ENCODE results near the gene FAM9A.

The FAM9A gene

DNA sequence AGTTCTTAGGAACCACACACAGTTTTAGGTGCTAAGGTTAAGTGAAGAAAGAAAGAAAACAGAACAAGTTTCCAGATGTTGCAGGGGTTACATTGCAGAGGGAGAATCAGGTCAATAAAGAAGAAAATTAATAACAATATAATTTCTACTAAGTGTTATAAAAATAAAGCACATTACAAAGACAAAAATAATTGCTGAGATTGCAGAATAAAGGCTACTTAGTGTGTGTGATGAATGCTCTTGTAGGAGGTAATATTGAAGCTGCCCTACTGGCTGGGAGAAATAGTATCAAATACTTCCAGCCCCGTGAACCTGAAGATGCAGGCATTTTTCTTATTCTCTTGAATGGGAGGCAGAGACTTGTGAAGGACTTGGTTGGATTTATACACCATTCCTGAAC lies 33.2 kb upstream of the FAM9A start:
- Histone ChIP-seq H3K27me3 (ENCODE audit: control insufficient read depth, insufficient read depth, low read length) (no peaks in the 10 kb centered on the region), H3K4me3 (ENCODE audit: low read length) (no peak overlapping the region), H3K9ac (ENCODE audit: low read depth, low read length) (no peak overlapping the region), H3K4me2 (ENCODE audit: low read length) (no peak overlapping the region), H3K9me3 (replicated peaks; ENCODE audit: low read length) (no peaks in the 10 kb centered on the region), H3K4me1 (ENCODE audit: control insufficient read depth, insufficient read depth, low read length) (no peaks in the 10 kb centered on the region), H3K36me3 (ENCODE audit: insufficient read depth, low read length) (no peaks in the 10 kb centered on the region)

- Histone ChIP-seq H3K36me3 (ENCODE audit: insufficient read depth, low read length) (no peaks in the 10 kb centered on the region), H3K4me2 (ENCODE audit: low read length) (no peak overlapping the region), H3K4me1 (ENCODE audit: control insufficient read depth, insufficient read depth, low read length) (no peaks in the 10 kb centered on the region), H3K9ac (ENCODE audit: low read depth, low read length) (no peak overlapping the region), H3K27me3 (ENCODE audit: control insufficient read depth, insufficient read depth, low read length) (no peaks in the 10 kb centered on the region), H3K4me3 (ENCODE audit: low read length) (no peak overlapping the region), H3K9me3 (replicated peaks; ENCODE audit: low read length) (no peaks in the 10 kb centered on the region)
Observed at GRCh38 chrX:8832582-8833378, 31.6 kb upstream of the FAM9A start.

- H3K4me1 ChIP-seq (ENCODE audit: control insufficient read depth, insufficient read depth, low read length), result no peaks in the 10 kb centered on the region
- H3K4me3 ChIP-seq (ENCODE audit: low read length), result no peak overlapping the region
- no peak overlapping the region for H3K4me2 ChIP-seq (ENCODE audit: low read length)
- no peaks in the 10 kb centered on the region for H3K9me3 ChIP-seq (replicated peaks; ENCODE audit: low read length)
- no peaks in the 10 kb centered on the region for H3K27me3 ChIP-seq (ENCODE audit: control insufficient read depth, insufficient read depth, low read length)
- H3K36me3 ChIP-seq (ENCODE audit: insufficient read depth, low read length), result no peaks in the 10 kb centered on the region
- no peak overlapping the region for H3K9ac ChIP-seq (ENCODE audit: low read depth, low read length)
Observed at GRCh38 chrX:8823698-8824097, 22.5 kb upstream of the FAM9A start.

- no peak overlapping the region for H3K9ac ChIP-seq (ENCODE audit: low read depth, low read length)
- H3K4me3 ChIP-seq (ENCODE audit: low read length), result no peak overlapping the region
- no peaks in the 10 kb centered on the region for H3K4me1 ChIP-seq (ENCODE audit: control insufficient read depth, insufficient read depth, low read length)
Observed at GRCh38 chrX:8822002-8822401, 20.8 kb upstream of the FAM9A start.

GRCh38 chrX:8820910-8821527 lies 19.8 kb upstream of the FAM9A start:
- no peak overlapping the region for H3K4me2 ChIP-seq (ENCODE audit: low read length)
- no peak overlapping the region for H3K9ac ChIP-seq (ENCODE audit: low read depth, low read length)
- no peak overlapping the region for H3K4me3 ChIP-seq (ENCODE audit: low read length)
- no peaks in the 10 kb centered on the region for H3K36me3 ChIP-seq (ENCODE audit: insufficient read depth, low read length)
- no peaks in the 10 kb centered on the region for H3K27me3 ChIP-seq (ENCODE audit: control insufficient read depth, insufficient read depth, low read length)
- no peaks in the 10 kb centered on the region for H3K9me3 ChIP-seq (replicated peaks; ENCODE audit: low read length)
- no peaks in the 10 kb centered on the region for H3K4me1 ChIP-seq (ENCODE audit: control insufficient read depth, insufficient read depth, low read length)

More at GRCh38 chrX:8822002-8822401, 20.8 kb upstream of the FAM9A start:
- Histone ChIP-seq H3K36me3 (ENCODE audit: insufficient read depth, low read length) (no peaks in the 10 kb centered on the region), H3K9me3 (replicated peaks; ENCODE audit: low read length) (no peaks in the 10 kb centered on the region), H3K4me2 (ENCODE audit: low read length) (no peak overlapping the region), H3K27me3 (ENCODE audit: control insufficient read depth, insufficient read depth, low read length) (no peaks in the 10 kb centered on the region)

DNA sequence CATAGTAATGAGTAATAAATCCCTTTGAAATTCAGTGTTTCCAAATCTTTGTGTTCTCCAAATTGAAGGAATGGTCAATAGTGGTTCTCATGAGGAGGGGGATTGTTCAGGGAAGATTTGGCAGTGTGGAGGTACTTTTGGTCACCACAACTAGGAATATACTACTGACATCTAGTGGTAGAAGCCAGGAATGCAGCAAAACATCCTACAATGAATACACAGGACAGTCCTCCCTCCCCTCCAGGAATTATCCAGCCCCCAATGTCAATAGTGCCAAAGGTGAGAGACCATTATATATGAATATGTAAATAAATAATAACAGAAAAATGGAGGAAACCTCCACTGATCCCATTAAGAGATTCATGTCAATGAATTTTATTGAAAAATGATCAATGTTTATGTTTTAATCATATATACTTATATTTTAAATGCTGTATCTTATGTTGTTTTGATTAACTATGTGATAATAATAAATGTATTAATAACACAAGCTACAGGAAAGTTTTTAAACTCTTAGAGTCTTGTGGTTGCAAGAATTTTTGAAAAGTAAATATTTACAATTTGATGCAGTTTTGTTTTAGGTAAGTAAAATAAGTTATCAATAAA lies 14.4 kb upstream of the FAM9A start:
- Histone ChIP-seq H3K27me3 (ENCODE audit: control insufficient read depth, insufficient read depth, low read length) (no peaks in the 10 kb centered on the region), H3K9me3 (replicated peaks; ENCODE audit: low read length) (no peaks in the 10 kb centered on the region), H3K36me3 (ENCODE audit: insufficient read depth, low read length) (no peaks in the 10 kb centered on the region), H3K9ac (ENCODE audit: low read depth, low read length) (no peak overlapping the region), H3K4me1 (ENCODE audit: control insufficient read depth, insufficient read depth, low read length) (no peaks in the 10 kb centered on the region), H3K4me3 (ENCODE audit: low read length) (no peak overlapping the region), H3K4me2 (ENCODE audit: low read length) (no peak overlapping the region)

GRCh38 chrX:8813036-8813435 lies 11.9 kb upstream of the FAM9A start:
- Histone ChIP-seq H3K27me3 (ENCODE audit: control insufficient read depth, insufficient read depth, low read length) (no peaks in the 10 kb centered on the region), H3K4me3 (ENCODE audit: low read length) (no peak overlapping the region), H3K4me1 (ENCODE audit: control insufficient read depth, insufficient read depth, low read length) (no peaks in the 10 kb centered on the region), H3K9ac (ENCODE audit: low read depth, low read length) (no peak overlapping the region), H3K36me3 (ENCODE audit: insufficient read depth, low read length) (no peaks in the 10 kb centered on the region), H3K4me2 (ENCODE audit: low read length) (no peak overlapping the region), H3K9me3 (replicated peaks; ENCODE audit: low read length) (no peaks in the 10 kb centered on the region)

- Histone ChIP-seq H3K9ac (ENCODE audit: low read depth, low read length) (no peak overlapping the region), H3K36me3 (ENCODE audit: insufficient read depth, low read length) (no peaks in the 10 kb centered on the region), H3K9me3 (replicated peaks; ENCODE audit: low read length) (no peaks in the 10 kb centered on the region), H3K4me1 (ENCODE audit: control insufficient read depth, insufficient read depth, low read length) (no peaks in the 10 kb centered on the region), H3K4me2 (ENCODE audit: low read length) (no peak overlapping the region), H3K4me3 (ENCODE audit: low read length) (no peak overlapping the region), H3K27me3 (ENCODE audit: control insufficient read depth, insufficient read depth, low read length) (no peaks in the 10 kb centered on the region)
Observed at GRCh38 chrX:8811611-8812010, 10.4 kb upstream of the FAM9A start.

DNA sequence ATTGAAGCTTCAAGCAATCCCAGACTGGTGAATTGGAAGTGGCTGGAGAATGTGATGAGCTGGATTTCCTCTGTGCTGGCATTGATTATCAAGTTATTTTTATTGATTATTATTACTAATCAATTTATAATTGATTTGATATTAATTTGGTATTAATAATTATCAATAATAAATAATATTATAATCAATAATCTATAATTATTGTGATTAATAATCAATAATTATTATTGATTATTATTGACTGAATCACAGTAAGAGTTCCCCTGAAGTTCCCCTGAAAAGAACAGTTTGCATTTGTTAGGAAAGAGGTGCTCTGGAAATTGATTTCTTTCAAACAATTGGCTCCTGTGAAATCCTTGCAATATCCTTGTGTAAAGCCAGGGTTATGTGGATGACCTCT lies 7.5 kb upstream of the FAM9A start:
- Histone ChIP-seq H3K27me3 (ENCODE audit: control insufficient read depth, insufficient read depth, low read length) (no peaks in the 10 kb centered on the region), H3K9ac (ENCODE audit: low read depth, low read length) (no peak overlapping the region), H3K4me1 (ENCODE audit: control insufficient read depth, insufficient read depth, low read length) (no peaks in the 10 kb centered on the region), H3K4me3 (ENCODE audit: low read length) (no peak overlapping the region), H3K4me2 (ENCODE audit: low read length) (no peak overlapping the region), H3K9me3 (replicated peaks; ENCODE audit: low read length) (no peaks in the 10 kb centered on the region), H3K36me3 (ENCODE audit: insufficient read depth, low read length) (no peaks in the 10 kb centered on the region)

DNA sequence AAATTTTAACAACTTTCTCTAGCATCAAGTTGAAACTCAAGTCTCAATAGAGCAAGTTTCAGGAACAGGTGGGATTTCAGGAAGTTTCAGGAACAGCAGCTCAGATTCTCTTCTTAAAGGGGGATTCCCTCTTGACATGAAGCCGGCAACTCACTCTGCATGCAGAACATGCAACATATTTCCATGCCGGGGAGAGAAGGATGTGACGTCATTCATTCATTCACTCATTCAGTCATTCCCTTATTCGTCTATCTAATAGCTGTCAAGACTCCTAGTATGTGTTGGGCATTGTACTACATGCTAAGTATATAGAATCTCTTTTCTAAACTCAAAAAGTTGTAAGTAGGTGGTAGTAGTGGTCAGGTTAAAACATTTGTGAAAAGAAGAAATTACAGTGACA lies 4.8 kb upstream of the FAM9A start:
- no peaks in the 10 kb centered on the region for H3K9me3 ChIP-seq (replicated peaks; ENCODE audit: low read length)
- no peaks in the 10 kb centered on the region for H3K27me3 ChIP-seq (ENCODE audit: control insufficient read depth, insufficient read depth, low read length)
- no peak overlapping the region for H3K4me3 ChIP-seq (ENCODE audit: low read length)
- H3K9ac ChIP-seq (ENCODE audit: low read depth, low read length), result no peak overlapping the region
- H3K4me2 ChIP-seq (ENCODE audit: low read length), result no peak overlapping the region
- H3K4me1 ChIP-seq (ENCODE audit: control insufficient read depth, insufficient read depth, low read length), result no peaks in the 10 kb centered on the region
- no peaks in the 10 kb centered on the region for H3K36me3 ChIP-seq (ENCODE audit: insufficient read depth, low read length)

DNA sequence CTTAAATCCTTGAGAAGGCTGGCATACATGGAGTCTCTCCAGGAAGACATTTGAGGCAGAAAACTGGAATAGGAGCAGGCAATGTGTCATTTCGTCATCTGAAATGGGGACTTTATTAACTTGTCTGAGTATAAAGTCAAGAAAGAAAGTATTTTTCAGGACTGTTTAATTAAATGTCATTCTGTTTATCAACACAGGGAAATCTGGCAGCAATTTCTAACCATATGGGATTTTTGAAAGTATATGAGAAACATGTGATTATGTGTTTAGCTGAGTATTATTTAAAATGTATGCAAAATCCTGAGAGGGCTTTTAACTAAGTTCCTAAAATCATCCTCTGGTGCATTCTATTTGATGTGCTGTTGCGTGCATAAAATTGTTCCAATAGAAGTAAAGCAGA lies 3.9 kb upstream of the FAM9A start:
- no peak overlapping the region for H3K9ac ChIP-seq (ENCODE audit: low read depth, low read length)
- no peaks in the 10 kb centered on the region for H3K4me1 ChIP-seq (ENCODE audit: control insufficient read depth, insufficient read depth, low read length)
- H3K27me3 ChIP-seq (ENCODE audit: control insufficient read depth, insufficient read depth, low read length), result no peaks in the 10 kb centered on the region
- no peak overlapping the region for H3K4me2 ChIP-seq (ENCODE audit: low read length)
- H3K9me3 ChIP-seq (replicated peaks; ENCODE audit: low read length), result no peaks in the 10 kb centered on the region
- H3K36me3 ChIP-seq (ENCODE audit: insufficient read depth, low read length), result no peaks in the 10 kb centered on the region
- no peak overlapping the region for H3K4me3 ChIP-seq (ENCODE audit: low read length)

DNA sequence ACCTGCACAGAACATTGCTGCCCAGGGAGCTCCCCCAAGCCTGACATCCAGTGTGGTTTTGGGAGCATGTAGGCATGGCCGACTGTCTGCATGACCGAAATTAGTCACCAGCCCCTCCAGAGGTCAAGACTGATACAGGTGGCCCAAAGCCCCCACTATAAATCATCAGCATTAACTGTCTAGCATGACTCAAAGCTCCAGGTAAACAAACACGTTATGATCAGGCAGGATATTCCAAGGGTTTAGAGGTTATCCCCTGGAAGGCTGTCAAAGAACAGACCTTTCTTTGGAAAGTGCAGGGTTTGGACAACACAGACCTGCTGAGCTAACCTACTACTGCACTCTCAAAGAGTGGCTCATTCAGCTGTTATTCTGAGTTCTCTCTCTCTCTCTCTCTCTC lies 2.1 kb upstream of the FAM9A start:
- H3K4me2 ChIP-seq (ENCODE audit: low read length), result no peak overlapping the region
- H3K9me3 ChIP-seq (replicated peaks; ENCODE audit: low read length), result no peaks in the 10 kb centered on the region
- H3K4me1 ChIP-seq (ENCODE audit: control insufficient read depth, insufficient read depth, low read length), result no peaks in the 10 kb centered on the region
- no peaks in the 10 kb centered on the region for H3K36me3 ChIP-seq (ENCODE audit: insufficient read depth, low read length)
- no peak overlapping the region for H3K4me3 ChIP-seq (ENCODE audit: low read length)
- H3K9ac ChIP-seq (ENCODE audit: low read depth, low read length), result no peak overlapping the region
- no peaks in the 10 kb centered on the region for H3K27me3 ChIP-seq (ENCODE audit: control insufficient read depth, insufficient read depth, low read length)

Data from skeletal muscle satellite cell (primary cell).